Caco-2 (cell line): ENCODE results near the gene FGF6. TPM values are rescaled to one million over a fixed set of nuclear protein-coding genes. Genes with fewer than 3 reads are reported as not detected.

Experiments used
- BruUV-seq: library from RNA; stranded (reverse); fragments of 400-500 nt; replicated peaks from 2 replicates; lab custom pipeline; 2021; lab: Mats Ljungman, UMichigan
- CTCF ChIA-PET: fragments of 300-600 bp; sonication (Branson Sonifier 250); formaldehyde crosslinking; loops from one replicate; lab custom pipeline; 2022; ENCODE audit warnings: antibody characterized with exemption; lab: Charles Lee
- POLR2A ChIA-PET: fragments of 300-600 bp; sonication (Branson Sonifier 250); formaldehyde crosslinking; loops from one replicate; lab custom pipeline; 2022; ENCODE audit warnings: antibody characterized with exemption; lab: Charles Lee
- DNase-seq, 2 experiments: peaks; one replicate each; pipeline versions ENCODE4 v3.0.0 to v3.0.0-alpha.2; 2020 to 2022
- H3K27me3 ChIP-seq: replicated peaks from 2 replicates; pipeline ENCODE4 v1.6.0; 2011; ENCODE audit warnings: low read length; ENCODE audit not compliant: control insufficient read depth, insufficient read depth
- H3K36me3 ChIP-seq: 2 replicates; pipeline ENCODE4 v1.5.1; 2011; ENCODE audit warnings: low read length; ENCODE audit not compliant: control insufficient read depth, insufficient read depth
- H3K4me1 ChIP-seq: fragments of 250-450 bp; sonication (Bioruptor Pico); 2 replicates; pipeline ENCODE4 v1.5.1; 2020; ENCODE audit warnings: mild to moderate bottlenecking
- H3K4me3 ChIP-seq: 2 replicates; pipeline ENCODE4 v1.5.1; 2011; ENCODE audit warnings: low read depth, mild to moderate bottlenecking, control low read depth, low read length
- H3K9me3 ChIP-seq: fragments of 250-450 bp; sonication (Bioruptor Pico); 2 replicates; pipeline ENCODE4 v1.5.1; 2020; ENCODE audit warnings: mild to moderate bottlenecking, moderate library complexity
- H3K27ac Mint-ChIP-seq: one replicate; pipeline ENCODE4 v1.8.0; 2022; ENCODE audit warnings: mixed read lengths; ENCODE audit not compliant: unreplicated experiment
- H3K27me3 Mint-ChIP-seq: one replicate; pipeline ENCODE4 v1.8.0; 2022; ENCODE audit warnings: mixed read lengths; ENCODE audit not compliant: insufficient read depth, unreplicated experiment
- H3K36me3 Mint-ChIP-seq: one replicate; pipeline ENCODE4 v1.8.0; 2022; ENCODE audit warnings: mild to moderate bottlenecking, mixed read lengths; ENCODE audit not compliant: insufficient read depth, unreplicated experiment
- H3K4me1 Mint-ChIP-seq: one replicate; pipeline ENCODE4 v1.8.0; 2022; ENCODE audit warnings: low read depth, mixed read lengths; ENCODE audit not compliant: unreplicated experiment
- H3K4me3 Mint-ChIP-seq: one replicate; pipeline ENCODE4 v1.8.0; 2022; ENCODE audit warnings: mild to moderate bottlenecking, moderate library complexity, mixed read lengths; ENCODE audit not compliant: unreplicated experiment
- H3K9me3 Mint-ChIP-seq: one replicate; pipeline ENCODE4 v1.8.0; 2022; ENCODE audit warnings: mixed read lengths; ENCODE audit not compliant: unreplicated experiment
- intact Hi-C: fragments of 100-400 bp; cut with micrococcal nuclease; formaldehyde crosslinking; loops from one replicate; pipeline ENCODE4 v1.10.0; 2022; ENCODE audit not compliant: unreplicated experiment
- total RNA-seq: library from RNA; stranded (reverse); gene quantifications from 2 replicates; pipeline ENCODE4 v1.2.3, GENCODE V29; 2022
- TF ChIP-seq, protein P1 (sequence below), 2 experiments: fragments of 200-600 bp in 1 of 2; IDR thresholded peaks; 1 replicate in 1 of 2; 2 replicates in 1 of 2; pipeline versions ENCODE4 v1.5.1 to v1.8.0; 2011 to 2022; ENCODE audit warnings: antibody characterized with exemption in 1 of 2, control low read depth in 1 of 2, inconsistent platforms in 1 of 2, low read depth in 1 of 2, low read length in 1 of 2, mild to moderate bottlenecking in 1 of 2, moderate library complexity in 1 of 2; ENCODE audit not compliant: insufficient read depth in 1 of 2, severe bottlenecking in 1 of 2, unreplicated experiment in 1 of 2

FGF6 gene
- total RNA-seq, 1 experiment from 2014 or later: not detected

DNA sequence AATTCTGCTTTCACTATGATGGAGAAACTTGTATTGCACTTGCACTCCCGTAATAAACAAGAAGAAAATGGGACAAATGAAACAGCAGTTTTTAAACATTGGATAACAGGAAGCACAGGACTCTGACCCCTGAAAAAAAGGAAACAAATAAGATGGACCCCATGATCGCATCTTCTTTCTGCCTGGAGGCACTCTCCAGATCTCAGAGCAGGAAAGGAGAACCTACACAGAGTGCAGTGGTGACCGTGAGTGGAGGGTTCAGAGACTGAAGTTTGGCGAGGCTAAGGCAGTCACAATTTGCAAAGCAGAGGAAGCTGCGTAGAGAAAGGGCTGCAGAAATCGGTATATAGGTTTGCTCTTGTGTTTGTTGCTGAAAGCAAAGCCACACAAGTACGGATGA lies 6.1 kb upstream of the FGF6 start:
- TF ChIP-seq, protein P1, sequence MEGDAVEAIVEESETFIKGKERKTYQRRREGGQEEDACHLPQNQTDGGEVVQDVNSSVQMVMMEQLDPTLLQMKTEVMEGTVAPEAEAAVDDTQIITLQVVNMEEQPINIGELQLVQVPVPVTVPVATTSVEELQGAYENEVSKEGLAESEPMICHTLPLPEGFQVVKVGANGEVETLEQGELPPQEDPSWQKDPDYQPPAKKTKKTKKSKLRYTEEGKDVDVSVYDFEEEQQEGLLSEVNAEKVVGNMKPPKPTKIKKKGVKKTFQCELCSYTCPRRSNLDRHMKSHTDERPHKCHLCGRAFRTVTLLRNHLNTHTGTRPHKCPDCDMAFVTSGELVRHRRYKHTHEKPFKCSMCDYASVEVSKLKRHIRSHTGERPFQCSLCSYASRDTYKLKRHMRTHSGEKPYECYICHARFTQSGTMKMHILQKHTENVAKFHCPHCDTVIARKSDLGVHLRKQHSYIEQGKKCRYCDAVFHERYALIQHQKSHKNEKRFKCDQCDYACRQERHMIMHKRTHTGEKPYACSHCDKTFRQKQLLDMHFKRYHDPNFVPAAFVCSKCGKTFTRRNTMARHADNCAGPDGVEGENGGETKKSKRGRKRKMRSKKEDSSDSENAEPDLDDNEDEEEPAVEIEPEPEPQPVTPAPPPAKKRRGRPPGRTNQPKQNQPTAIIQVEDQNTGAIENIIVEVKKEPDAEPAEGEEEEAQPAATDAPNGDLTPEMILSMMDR (IDR thresholded peaks at IDR 0.05; ENCODE audit: insufficient read depth in 1 of 2, low read depth in 1 of 2, low read length in 1 of 2, severe bottlenecking in 1 of 2, unreplicated experiment in 1 of 2): no peak
- ChIA-PET POLR2A (no interaction called here), CTCF (no interaction called here)
- H3K4me1 ChIP-seq: no peaks in the 10 kb centered on the region
- no peaks in the 10 kb centered on the region for H3K36me3 ChIP-seq
- no peak overlapping the region for H3K4me3 Mint-ChIP-seq
- no peak overlapping the region for H3K4me3 ChIP-seq
- peaks cover 42% of the 10 kb centered on the region for H3K27me3 Mint-ChIP-seq
- H3K36me3 Mint-ChIP-seq: no peaks in the 10 kb centered on the region
- H3K27me3 ChIP-seq: peaks cover 2% of the 10 kb centered on the region
- peaks cover 8% of the 10 kb centered on the region; the same call in 1 of the 2 replicates for H3K9me3 ChIP-seq
- H3K27ac Mint-ChIP-seq: no peak overlapping the region
- intact Hi-C loops: no loop called here
- H3K9me3 Mint-ChIP-seq: no peaks in the 10 kb centered on the region
- BruUV-seq: no TSS peak
- H3K4me1 Mint-ChIP-seq: no peaks in the 10 kb centered on the region
- DNase-seq: no peak

DNA sequence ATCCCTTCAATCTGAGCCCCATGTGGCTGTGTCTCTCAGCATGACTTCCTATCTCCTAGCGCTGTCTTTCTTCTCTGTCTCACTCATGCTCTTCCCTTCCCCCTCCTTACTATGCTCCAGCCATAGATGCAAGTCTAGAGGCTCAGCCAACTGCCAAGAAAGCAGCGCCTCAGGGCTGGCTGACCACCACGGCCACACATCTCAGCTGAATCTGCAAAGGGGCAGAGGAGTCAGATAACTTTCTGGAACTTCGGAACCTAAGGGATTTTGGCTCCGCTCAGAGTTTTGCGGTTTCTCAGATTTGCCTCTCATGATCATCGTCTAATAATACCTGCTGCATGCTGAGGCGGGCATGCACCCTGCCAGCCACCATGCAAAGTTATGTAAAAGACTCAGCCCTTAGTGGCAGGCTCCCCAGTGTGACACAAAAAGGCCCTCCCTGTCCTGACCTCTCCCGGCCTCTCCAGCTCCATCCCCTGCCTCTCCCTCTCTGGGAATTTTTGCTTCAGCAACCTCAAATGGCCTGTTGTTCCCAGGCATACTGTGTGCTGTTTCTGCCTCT lies 5.0 kb upstream of the FGF6 start:
- H3K9me3 Mint-ChIP-seq: no peaks in the 10 kb centered on the region
- Histone ChIP-seq H3K36me3 (no peaks in the 10 kb centered on the region), H3K9me3 (peaks cover 8% of the 10 kb centered on the region; the same call in 1 of the 2 replicates), H3K27me3 (peaks cover 2% of the 10 kb centered on the region), H3K4me1 (no peaks in the 10 kb centered on the region), H3K4me3 (no peak overlapping the region)
- BruUV-seq: no TSS peak
- peaks cover 47% of the 10 kb centered on the region for H3K27me3 Mint-ChIP-seq
- no peak overlapping the region for H3K27ac Mint-ChIP-seq
- TF ChIP-seq, protein P1 (IDR thresholded peaks at IDR 0.05; ENCODE audit: insufficient read depth in 1 of 2, low read depth in 1 of 2, low read length in 1 of 2, severe bottlenecking in 1 of 2, unreplicated experiment in 1 of 2): no peak
- no peaks in the 10 kb centered on the region for H3K4me1 Mint-ChIP-seq
- intact Hi-C loops: no loop called here
- no peak for DNase-seq
- ChIA-PET POLR2A (no interaction called here), CTCF (no interaction called here)
- H3K36me3 Mint-ChIP-seq: no peaks in the 10 kb centered on the region
- no peak overlapping the region for H3K4me3 Mint-ChIP-seq

DNA sequence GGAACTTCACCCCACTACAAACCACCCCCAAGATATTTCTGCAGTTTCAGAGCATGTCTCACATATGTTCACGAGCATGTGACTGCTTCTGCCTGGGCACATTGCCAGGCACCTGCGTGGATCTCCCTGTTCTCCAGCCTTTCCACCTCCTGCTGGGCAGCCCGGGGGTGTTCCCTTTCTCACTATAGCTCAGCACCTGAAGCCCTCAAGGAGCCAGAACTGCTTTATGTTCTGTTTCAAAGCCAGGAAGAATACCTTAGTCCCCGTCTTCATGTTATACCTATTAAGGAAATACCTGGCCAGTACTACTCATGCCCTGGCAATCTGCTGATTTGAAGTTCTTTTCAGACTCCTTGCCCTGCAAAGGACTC lies 4.2 kb upstream of the FGF6 start:
- TF ChIP-seq, protein P1 (IDR thresholded peaks at IDR 0.05; ENCODE audit: insufficient read depth in 1 of 2, low read depth in 1 of 2, low read length in 1 of 2, severe bottlenecking in 1 of 2, unreplicated experiment in 1 of 2): no peak
- H3K27ac Mint-ChIP-seq: no peak overlapping the region
- ChIA-PET CTCF (no interaction called here), POLR2A (no interaction called here)
- no peak overlapping the region for H3K4me3 Mint-ChIP-seq
- H3K4me1 Mint-ChIP-seq: no peaks in the 10 kb centered on the region
- intact Hi-C loops: no loop called here
- H3K9me3 ChIP-seq: peaks cover 8% of the 10 kb centered on the region; the same call in 1 of the 2 replicates
- H3K4me1 ChIP-seq: no peaks in the 10 kb centered on the region
- H3K36me3 Mint-ChIP-seq: no peaks in the 10 kb centered on the region
- H3K4me3 ChIP-seq: no peak overlapping the region
- H3K9me3 Mint-ChIP-seq: no peaks in the 10 kb centered on the region
- peaks cover 2% of the 10 kb centered on the region for H3K27me3 ChIP-seq
- no peaks in the 10 kb centered on the region for H3K36me3 ChIP-seq
- BruUV-seq: no TSS peak
- peaks cover 45% of the 10 kb centered on the region for H3K27me3 Mint-ChIP-seq
- no peak for DNase-seq
